Right ventricle myocardium superior (tissue), 1 donor: ENCODE data around the gene LGALS1. TPM values are rescaled to one million over a fixed set of nuclear protein-coding genes. Genes with fewer than 3 reads are reported as not detected.
A peak's percentile ranks its signal among the peaks of the same experiment; 100 is the strongest.

Experiments used
- ATAC-seq: fragments of 200-7000 bp; cut with Tn5 transposase; one replicate; pipeline ENCODE4 v1.9.1; 2020; ENCODE audit warnings: mild to moderate bottlenecking; ENCODE audit not compliant: poor library complexity
- DNase-seq: peaks from one replicate; pipeline ENCODE4 v3.0.0-alpha.2; 2020
- intact Hi-C: fragments of 100-400 bp; cut with DNase I; formaldehyde crosslinking; loops from one replicate; pipeline ENCODE4 v1.11.2; 2022
- total RNA-seq: library from RNA; stranded (reverse); fragmentation: NEBNext Ultra II Directional; extraction: Animal tissue kit (Norgen Biotek cat#: 25700); gene quantifications from one replicate; pipeline ENCODE4 v1.2.1, GENCODE V29; 2021
- donor health status: DM: no; HTN: yes; CAD: no; lungs with severe emphysema.

Gene LGALS1
- total RNA-seq, 1 donor from 2014 or later, result 1,068 TPM

DNA sequence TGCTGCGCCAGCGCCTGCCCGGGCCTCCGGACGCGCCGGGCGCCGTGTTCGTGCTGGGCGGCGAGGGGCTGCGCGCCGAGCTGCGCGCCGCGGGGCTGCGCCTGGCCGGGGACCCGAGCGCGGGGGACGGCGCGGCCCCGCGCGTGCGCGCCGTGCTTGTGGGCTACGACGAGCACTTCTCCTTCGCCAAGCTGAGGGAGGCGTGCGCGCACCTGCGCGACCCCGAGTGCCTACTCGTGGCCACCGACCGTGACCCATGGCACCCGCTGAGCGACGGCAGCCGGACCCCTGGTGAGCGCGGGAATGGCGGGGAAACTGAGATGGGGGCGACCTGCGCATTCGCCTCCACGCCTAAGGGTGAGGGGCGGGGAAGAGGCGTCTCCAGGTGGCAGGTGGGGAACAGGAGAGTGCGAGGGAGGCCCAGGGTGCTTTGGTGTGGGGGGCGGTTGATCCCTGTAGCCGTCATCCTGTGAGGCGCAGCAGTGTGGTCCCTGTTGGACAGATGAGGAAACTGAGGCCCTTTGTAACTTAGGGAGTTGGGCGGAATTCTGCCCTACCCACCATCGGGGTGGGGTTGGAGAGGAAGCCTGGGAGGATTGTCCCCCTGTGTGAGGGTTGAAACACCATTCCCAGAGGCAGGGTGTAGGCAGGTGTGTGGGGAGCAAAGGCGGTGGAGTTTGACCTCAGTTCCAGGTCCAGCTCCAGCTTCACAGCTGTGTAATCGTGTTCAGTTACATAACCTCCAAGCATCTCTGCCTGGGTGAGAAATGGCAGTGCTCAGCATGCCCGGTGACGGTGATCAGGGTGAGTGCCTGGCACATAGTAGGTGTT is 16.2 kb upstream of the LGALS1 start:
- no peak for ATAC-seq
- intact Hi-C loops, result no loop called here

GRCh38 chr22:37659897-37660708 is 15.3 kb upstream of the LGALS1 start:
- no peak for DNase-seq
- intact Hi-C loops, result no loop called here
- ATAC-seq, result no peak

More for the DNA sequence above, 16.2 kb upstream of the LGALS1 start:
- DNase-seq, result no peak

DNA sequence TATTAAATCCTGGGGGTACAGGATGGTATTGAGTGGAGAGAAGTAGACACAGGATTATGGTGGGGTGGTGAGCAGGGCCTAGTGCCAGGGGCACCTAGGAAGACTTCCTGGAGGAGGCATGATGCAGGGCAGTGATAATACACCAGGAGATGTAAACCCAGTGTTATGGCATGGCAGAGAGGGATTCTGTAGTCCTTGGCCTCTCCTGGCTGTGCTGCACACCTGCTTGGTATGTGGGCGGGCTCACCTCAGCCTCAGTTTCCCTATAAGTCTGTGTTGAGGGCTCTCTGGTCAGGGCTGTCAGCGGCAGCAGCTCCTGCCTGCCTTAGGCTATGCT is 14.8 kb upstream of the LGALS1 start:
- ATAC-seq (no peak), DNase-seq (no peak)
- intact Hi-C loops, result no loop called here

GRCh38 chr22:37661160-37661924 is 14.1 kb upstream of the LGALS1 start:
- DNase-seq, result no peak
- intact Hi-C loops, result no loop called here

DNA sequence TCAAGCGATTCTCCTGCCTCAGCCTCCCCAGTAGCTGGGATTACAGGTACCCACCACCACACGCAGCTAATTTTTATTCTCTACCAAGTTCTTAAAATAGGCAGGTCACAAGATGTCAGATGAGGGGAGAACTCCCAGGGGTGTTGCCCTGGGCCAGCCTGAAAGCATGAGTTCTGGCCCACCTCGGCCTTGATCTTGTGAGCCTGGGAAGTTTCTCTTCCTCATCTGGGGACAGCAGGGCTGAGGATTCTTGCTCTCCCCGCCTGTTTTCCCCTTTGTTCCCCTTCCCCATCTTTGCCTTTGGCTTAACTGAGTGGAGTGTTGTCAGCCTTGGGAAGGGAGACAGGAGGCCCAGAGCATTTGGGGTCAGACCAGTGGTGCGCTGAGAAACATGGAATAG is 13.4 kb upstream of the LGALS1 start:
- ATAC-seq (no peak), DNase-seq (no peak)
- intact Hi-C loops, result no loop called here

More at GRCh38 chr22:37661160-37661924, 14.1 kb upstream of the LGALS1 start:
- ATAC-seq, result peak; percentile 36

DNA sequence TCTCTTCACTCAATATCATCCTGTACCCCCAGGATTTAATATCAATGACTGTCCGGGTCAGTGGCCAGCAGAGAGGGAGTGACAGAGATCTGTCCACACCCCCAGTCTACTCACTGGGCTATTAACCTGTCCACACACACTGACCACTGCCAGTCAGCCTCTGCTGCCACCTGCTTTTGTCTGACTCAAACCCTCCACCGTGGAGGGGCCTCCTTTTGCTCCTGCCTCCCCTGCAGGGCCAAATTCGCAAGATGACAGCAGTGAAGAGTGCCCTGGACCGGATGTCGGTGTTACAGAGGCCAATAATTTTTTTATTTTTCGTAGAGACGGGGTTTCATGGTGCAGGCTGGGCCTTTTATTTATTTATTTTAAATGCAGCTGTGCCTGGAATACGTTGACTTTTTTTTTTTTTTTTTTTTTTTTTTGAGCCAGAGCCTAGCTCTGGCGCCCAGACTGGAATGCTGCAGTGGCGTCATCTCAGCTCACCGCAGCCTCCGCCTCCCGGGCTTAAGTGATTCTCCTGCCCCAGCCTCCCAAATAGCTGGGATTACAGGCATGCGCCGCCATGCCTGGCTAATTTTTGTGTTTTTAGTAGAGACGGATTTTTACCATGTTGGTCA is 11.8 kb upstream of the LGALS1 start:
- intact Hi-C loops, result no loop called here
- ATAC-seq, result no peak
- no peak for DNase-seq

GRCh38 chr22:37664249-37665101 is 11.0 kb upstream of the LGALS1 start:
- ATAC-seq (no peak), DNase-seq (no peak)
- intact Hi-C loops, result no loop called here

GRCh38 chr22:37665487-37665886 is 9.9 kb upstream of the LGALS1 start:
- intact Hi-C loops, result no loop called here

GRCh38 chr22:37669586-37669985 is 5.8 kb upstream of the LGALS1 start:
- intact Hi-C loops, result no loop called here
- DNase-seq (no peak), ATAC-seq (no peak)

More at GRCh38 chr22:37665487-37665886, 9.9 kb upstream of the LGALS1 start:
- ATAC-seq (no peak), DNase-seq (no peak)

GRCh38 chr22:37672206-37672919 is 3.1 kb upstream of the LGALS1 start:
- intact Hi-C loops, result no loop called here
- ATAC-seq, result no peak

DNA sequence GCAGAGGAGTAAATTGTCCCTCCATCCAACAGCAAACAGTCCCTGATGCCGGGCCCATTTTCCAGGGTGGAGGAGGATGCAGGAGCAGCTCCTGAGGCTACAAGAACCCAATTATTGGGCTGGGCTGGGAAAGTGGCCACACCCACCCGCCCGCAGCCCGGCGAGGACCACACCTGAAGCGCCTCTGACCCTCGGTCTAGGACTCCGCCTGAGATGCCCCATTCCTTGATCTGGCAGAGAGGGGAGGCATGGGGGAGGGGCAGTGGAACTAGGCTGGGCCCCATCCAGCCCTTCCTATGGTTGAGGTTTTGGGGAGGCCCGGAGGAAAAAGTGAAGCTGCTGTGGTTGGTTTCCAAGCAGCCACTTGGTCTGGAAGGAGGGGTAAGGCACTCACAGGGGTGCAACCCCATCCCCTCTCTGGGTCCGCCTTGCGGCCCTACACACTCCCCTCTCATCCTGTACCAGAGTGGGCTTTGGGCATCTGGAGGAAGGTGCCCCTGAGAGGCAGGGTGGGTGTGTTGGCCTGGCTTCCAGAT is 2.4 kb upstream of the LGALS1 start:
- no peak for ATAC-seq
- DNase-seq, result no peak
- intact Hi-C loops, result no loop called here

More at GRCh38 chr22:37672206-37672919, 3.1 kb upstream of the LGALS1 start:
- no peak for DNase-seq

- DNase-seq (no peak), ATAC-seq (no peak)
- intact Hi-C loops, result no loop called here
Measured at GRCh38 chr22:37674248-37674647, 1.2 kb upstream of the LGALS1 start.

- ATAC-seq (peak; percentile 54), DNase-seq (peak; percentile 77)
- intact Hi-C loops, result no loop called here
Measured at GRCh38 chr22:37675930-37676735, 697 bp downstream of the LGALS1 start.

- peak; percentile 87 for DNase-seq
- intact Hi-C loops, result no loop called here
- peak; percentile 22 for ATAC-seq
Measured at GRCh38 chr22:37676736-37677492, 1.5 kb downstream of the LGALS1 start.

- ATAC-seq (no peak), DNase-seq (no peak)
- intact Hi-C loops, result no loop called here
Measured at GRCh38 chr22:37677493-37677974, 2.1 kb downstream of the LGALS1 start.
